LNCaP clone FGC (cell line): ENCODE data around the gene BCKDHB.

Source experiments
- DNase-seq: peaks from one replicate; pipeline ENCODE4 v3.0.0-alpha.2; 2011; ENCODE audit warnings: low read depth
- H3K4me3 ChIP-seq: 2 replicates; pipeline ENCODE4 v1.5.1; 2011; ENCODE audit warnings: mild to moderate bottlenecking, low read depth, low read length, control low read depth
- TF ChIP-seq, protein P1 (sequence below): IDR thresholded peaks from 2 replicates; pipeline ENCODE4 v1.5.1; 2012; ENCODE audit warnings: mild to moderate bottlenecking; ENCODE audit not compliant: control insufficient read depth, insufficient read depth; ENCODE audit errors: extremely low read depth

Gene BCKDHB

DNA sequence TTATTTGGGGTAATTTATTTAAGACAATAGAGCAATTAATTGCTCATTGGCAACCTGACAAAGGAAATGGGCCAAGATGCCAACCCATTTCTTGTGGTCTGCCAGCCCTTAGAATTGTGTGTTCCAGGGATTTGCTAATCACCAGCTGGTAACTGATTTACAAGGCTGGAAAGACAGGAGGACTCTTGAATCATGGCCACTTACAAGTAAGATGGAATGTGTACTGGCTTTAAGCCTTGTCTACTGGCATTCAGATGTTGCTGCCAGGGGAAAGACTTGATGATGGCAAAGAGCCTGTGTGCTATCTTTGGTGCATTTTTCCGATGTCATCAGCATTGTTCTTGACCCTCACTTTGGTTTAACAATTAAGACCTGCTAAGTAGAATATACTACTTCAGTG, 91.0 kb downstream of the BCKDHB start:
- TF ChIP-seq, protein P1, sequence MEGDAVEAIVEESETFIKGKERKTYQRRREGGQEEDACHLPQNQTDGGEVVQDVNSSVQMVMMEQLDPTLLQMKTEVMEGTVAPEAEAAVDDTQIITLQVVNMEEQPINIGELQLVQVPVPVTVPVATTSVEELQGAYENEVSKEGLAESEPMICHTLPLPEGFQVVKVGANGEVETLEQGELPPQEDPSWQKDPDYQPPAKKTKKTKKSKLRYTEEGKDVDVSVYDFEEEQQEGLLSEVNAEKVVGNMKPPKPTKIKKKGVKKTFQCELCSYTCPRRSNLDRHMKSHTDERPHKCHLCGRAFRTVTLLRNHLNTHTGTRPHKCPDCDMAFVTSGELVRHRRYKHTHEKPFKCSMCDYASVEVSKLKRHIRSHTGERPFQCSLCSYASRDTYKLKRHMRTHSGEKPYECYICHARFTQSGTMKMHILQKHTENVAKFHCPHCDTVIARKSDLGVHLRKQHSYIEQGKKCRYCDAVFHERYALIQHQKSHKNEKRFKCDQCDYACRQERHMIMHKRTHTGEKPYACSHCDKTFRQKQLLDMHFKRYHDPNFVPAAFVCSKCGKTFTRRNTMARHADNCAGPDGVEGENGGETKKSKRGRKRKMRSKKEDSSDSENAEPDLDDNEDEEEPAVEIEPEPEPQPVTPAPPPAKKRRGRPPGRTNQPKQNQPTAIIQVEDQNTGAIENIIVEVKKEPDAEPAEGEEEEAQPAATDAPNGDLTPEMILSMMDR = no peak
- H3K4me3 ChIP-seq = no peak overlapping the region
- peak; percentile 61 for DNase-seq

DNA sequence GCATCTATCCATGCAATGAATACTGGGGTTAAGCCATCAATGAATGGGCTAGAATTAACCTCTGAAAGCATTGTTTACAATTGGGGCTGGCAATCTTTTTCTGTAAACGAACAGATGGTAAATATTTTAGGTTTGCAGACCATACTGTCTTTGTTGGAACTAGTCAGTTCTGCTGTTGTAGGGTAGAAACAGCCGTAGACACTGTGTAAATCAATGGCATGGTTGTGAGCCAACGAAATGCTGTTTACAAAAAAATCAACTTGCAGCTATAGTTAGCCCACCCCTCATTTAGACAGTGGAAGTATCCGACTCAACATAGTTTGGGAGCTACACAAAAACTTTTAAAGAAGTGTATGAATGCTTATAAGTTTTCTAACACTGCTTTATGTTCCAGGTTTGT, 91.5 kb downstream of the BCKDHB start:
- TF ChIP-seq, protein P1 = no peak
- no peak for DNase-seq
- H3K4me3 ChIP-seq = no peak overlapping the region

DNA sequence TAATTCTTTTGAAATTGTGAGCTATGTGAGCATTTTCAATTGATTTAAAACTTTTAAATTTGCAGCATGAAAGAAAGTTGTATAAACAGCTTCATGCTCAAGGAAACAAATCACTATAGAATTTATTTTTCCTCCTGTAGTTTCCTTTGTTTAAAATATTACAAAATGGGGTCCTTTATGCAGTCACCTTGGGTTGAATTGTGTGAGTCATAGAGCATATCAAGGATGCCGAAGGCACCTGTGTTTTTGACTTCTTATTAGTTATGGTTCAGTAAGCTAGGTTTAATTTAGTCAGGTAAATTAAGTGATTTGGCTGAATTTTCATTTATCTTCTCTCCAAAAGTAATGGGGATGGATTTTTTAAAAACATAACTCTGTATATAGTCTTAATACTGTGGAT, 96.8 kb downstream of the BCKDHB start:
- no peak overlapping the region for H3K4me3 ChIP-seq
- DNase-seq = no peak
- TF ChIP-seq, protein P1 = no peak

DNA sequence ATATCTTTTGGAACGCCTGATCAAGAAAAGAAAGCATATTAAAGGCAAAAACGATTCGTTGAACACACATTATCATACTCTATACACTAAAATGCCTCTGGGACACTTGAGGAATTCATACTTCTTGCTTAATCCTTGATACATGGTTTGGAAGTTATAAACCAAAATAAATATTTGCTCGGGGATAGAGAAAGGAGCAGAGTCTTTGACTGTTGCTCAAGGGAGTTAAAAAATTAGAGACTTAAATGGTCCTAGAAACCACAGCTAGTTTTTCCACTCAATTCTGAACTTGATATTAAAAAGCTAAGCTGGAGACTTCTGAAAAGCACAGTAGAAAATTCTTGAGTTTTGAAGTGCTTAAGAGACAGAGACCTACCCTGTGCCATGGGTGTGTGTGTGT, 98.9 kb downstream of the BCKDHB start:
- H3K4me3 ChIP-seq = no peak overlapping the region
- TF ChIP-seq, protein P1 = no peak
- no peak for DNase-seq

DNA sequence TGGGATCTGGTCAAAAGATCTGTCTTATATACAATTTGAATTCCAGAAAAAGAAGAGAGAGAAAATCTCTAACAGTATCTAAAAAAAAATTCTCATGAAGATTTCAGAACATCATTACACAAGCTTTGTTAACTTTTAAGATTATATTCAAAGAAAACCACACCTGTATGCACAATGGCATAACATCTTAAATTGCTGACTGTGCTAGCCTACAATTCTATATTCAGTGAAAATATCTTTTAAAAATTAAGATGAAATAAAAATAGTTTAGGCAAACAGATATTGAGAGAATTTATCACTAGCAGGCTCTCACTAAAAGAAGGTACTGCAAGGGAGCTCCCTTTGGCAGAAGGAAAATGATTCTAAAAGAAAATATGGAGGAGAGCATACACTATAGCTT, 100.3 kb downstream of the BCKDHB start:
- H3K4me3 ChIP-seq = no peak overlapping the region
- DNase-seq = no peak
- TF ChIP-seq, protein P1 = no peak

DNA sequence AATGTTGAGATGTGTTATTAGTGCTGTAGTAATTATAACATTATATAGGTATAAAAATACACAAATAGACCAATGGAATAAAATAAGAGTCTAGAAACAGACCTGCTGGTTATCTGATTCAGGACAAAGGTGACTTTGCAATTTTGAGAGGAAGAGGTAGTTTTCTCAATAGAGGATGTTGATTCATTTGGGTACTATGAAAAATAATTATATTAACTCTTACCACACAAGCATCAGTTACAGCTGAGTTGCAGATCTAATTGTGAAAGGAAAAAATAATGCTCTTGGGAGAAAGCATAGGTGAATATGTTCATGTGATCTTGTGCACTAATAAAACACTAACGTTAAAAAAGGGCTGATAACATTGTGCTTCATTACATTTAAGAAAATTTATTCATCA, 103.0 kb downstream of the BCKDHB start:
- no peak for DNase-seq
- no peak overlapping the region for H3K4me3 ChIP-seq
- TF ChIP-seq, protein P1 = no peak

DNA sequence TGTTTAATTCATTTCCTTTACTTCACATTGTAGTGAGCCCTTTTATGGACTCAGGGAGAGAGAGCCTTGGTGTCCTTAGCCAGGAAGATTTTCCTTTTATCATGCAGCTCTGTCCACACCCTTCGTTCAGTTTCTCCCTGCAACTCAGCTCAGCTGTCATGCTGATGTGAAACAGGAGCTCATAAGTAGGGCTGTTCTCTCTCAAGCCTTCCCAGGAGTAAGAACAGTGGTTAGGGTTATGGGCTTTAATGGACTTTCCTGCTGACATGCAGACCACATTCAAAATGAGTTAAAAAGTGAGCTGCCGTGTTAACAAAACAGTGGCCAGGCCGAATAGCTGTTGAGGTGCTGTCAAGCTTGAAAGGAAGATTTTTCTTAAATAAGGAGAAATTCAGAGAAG, 104.1 kb downstream of the BCKDHB start:
- TF ChIP-seq, protein P1 = no peak
- no peak for DNase-seq
- no peak overlapping the region for H3K4me3 ChIP-seq
